ENCODE data around the gene TEX2. TPM values are rescaled to one million over a fixed set of nuclear protein-coding genes. Genes with fewer than 3 reads are reported as not detected.

Gene TEX2
- total and polyA plus RNA-seq, 2 of the 13 experiments (the other 11 are each of a cell fraction or from before 2014, with no cell fraction given), result 21.4 to 37.7 TPM

- TF ChIP-seq ZNF598 (CRISPR knock-in tag; IDR thresholded peaks at IDR 0.05; ENCODE audit: borderline replicate concordance), result peak; percentile 85; the same call in 1 of the 2 replicates
- no peak for TF ChIP-seq ZNF33A (CRISPR knock-in tag; IDR thresholded peaks at IDR 0.05; ENCODE audit: borderline replicate concordance)
- no peak for TF ChIP-seq ZNF724P (CRISPR knock-in tag; IDR thresholded peaks at IDR 0.05; ENCODE audit: borderline replicate concordance)
- TF ChIP-seq, protein P1, sequence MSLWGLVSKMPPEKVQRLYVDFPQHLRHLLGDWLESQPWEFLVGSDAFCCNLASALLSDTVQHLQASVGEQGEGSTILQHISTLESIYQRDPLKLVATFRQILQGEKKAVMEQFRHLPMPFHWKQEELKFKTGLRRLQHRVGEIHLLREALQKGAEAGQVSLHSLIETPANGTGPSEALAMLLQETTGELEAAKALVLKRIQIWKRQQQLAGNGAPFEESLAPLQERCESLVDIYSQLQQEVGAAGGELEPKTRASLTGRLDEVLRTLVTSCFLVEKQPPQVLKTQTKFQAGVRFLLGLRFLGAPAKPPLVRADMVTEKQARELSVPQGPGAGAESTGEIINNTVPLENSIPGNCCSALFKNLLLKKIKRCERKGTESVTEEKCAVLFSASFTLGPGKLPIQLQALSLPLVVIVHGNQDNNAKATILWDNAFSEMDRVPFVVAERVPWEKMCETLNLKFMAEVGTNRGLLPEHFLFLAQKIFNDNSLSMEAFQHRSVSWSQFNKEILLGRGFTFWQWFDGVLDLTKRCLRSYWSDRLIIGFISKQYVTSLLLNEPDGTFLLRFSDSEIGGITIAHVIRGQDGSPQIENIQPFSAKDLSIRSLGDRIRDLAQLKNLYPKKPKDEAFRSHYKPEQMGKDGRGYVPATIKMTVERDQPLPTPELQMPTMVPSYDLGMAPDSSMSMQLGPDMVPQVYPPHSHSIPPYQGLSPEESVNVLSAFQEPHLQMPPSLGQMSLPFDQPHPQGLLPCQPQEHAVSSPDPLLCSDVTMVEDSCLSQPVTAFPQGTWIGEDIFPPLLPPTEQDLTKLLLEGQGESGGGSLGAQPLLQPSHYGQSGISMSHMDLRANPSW (CRISPR knock-in tag; IDR thresholded peaks at IDR 0.05; ENCODE audit: borderline replicate concordance), result peak; percentile 75; the same call in 1 of the 2 replicates
- peak; percentile 99 for TF ChIP-seq PAXIP1 (CRISPR knock-in tag; conservative IDR thresholded peaks at IDR 0.05)
- no peak for TF ChIP-seq REXO4 (CRISPR knock-in tag; IDR thresholded peaks at IDR 0.05; ENCODE audit: borderline replicate concordance)
- peak; percentile 75 for TF ChIP-seq FOXA3 (CRISPR knock-in tag; IDR thresholded peaks at IDR 0.05)
- TF ChIP-seq ZNF441 (CRISPR knock-in tag; IDR thresholded peaks at IDR 0.05; ENCODE audit: borderline replicate concordance), result peak; percentile 79
- no peak for TF ChIP-seq HCFC1 (IDR thresholded peaks at IDR 0.05; ENCODE audit: low read depth, low read length)
- TF ChIP-seq ZNF703 (CRISPR knock-in tag; IDR thresholded peaks at IDR 0.05; ENCODE audit: borderline replicate concordance), result 0 out of 2 replicates have a peak, but pooled peaks have one; percentile 24
- no peak for TF ChIP-seq ZFP41 (CRISPR knock-in tag; IDR thresholded peaks at IDR 0.05; ENCODE audit: borderline replicate concordance)
- TF ChIP-seq, protein P2, sequence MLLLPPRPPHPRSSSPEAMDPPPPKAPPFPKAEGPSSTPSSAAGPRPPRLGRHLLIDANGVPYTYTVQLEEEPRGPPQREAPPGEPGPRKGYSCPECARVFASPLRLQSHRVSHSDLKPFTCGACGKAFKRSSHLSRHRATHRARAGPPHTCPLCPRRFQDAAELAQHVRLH (CRISPR knock-in tag; IDR thresholded peaks at IDR 0.05; ENCODE audit: borderline replicate concordance, low read depth), result peak; percentile 98
- TF ChIP-seq, protein P3, sequence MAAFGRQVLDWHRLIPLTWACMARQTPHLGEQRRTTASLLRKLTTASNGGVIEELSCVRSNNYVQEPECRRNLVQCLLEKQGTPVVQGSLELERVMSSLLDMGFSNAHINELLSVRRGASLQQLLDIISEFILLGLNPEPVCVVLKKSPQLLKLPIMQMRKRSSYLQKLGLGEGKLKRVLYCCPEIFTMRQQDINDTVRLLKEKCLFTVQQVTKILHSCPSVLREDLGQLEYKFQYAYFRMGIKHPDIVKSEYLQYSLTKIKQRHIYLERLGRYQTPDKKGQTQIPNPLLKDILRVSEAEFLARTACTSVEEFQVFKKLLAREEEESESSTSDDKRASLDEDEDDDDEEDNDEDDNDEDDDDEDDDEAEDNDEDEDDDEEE (CRISPR knock-in tag; IDR thresholded peaks at IDR 0.05), result no peak
- peak; percentile 86 for TF ChIP-seq ZNF317 (CRISPR knock-in tag; IDR thresholded peaks at IDR 0.05)
- TF ChIP-seq MTF2 (CRISPR knock-in tag; IDR thresholded peaks at IDR 0.05; ENCODE audit: borderline replicate concordance), result no peak
- TF ChIP-seq NR2F2 (IDR thresholded peaks at IDR 0.05; ENCODE audit: borderline replicate concordance, low read depth), result peak; percentile 74; the same call in 1 of the 2 replicates
- peak; percentile 84; the same call in 1 of the 2 replicates for TF ChIP-seq ZNF747 (CRISPR knock-in tag; IDR thresholded peaks at IDR 0.05; ENCODE audit: borderline replicate concordance)
- peak; percentile 87 for TF ChIP-seq SOX5 (CRISPR knock-in tag; IDR thresholded peaks at IDR 0.05; ENCODE audit: borderline replicate concordance)
- TF ChIP-seq ZNF563 (CRISPR knock-in tag; IDR thresholded peaks at IDR 0.05), result no peak
- TF ChIP-seq RXRA (CRISPR knock-in tag; IDR thresholded peaks at IDR 0.05), result peak; percentile 95
- no peak; the same call in 1 of the 2 replicates for TF ChIP-seq ZNF12 (CRISPR knock-in tag; IDR thresholded peaks at IDR 0.05)
Observed at GRCh38 chr17:64216338-64217248, 46.5 kb downstream of the TEX2 start (continued).

All from HepG2 (cell line).